Measurements from ENCODE around the gene UBE2L5. TPM values are rescaled to one million over a fixed set of nuclear protein-coding genes. Genes with fewer than 3 reads are reported as not detected.

UBE2L5 gene
- total and polyA plus RNA-seq, 2 experiments from 2014 or later, result not detected

- Histone ChIP-seq H3K27ac (ENCODE audit: low read depth) (no peak overlapping the region), H3K4me1 (ENCODE audit: insufficient read depth) (no peaks in the 10 kb centered on the region), H3K4me3 (no peak overlapping the region), H3K27me3 (ENCODE audit: insufficient read depth) (no peaks in the 10 kb centered on the region), H3K79me2 (replicated peaks; ENCODE audit: insufficient read depth) (no peaks in the 10 kb centered on the region), H2AFZ (no peak overlapping the region), H3K36me3 (ENCODE audit: insufficient read depth) (no peaks in the 10 kb centered on the region), H4K20me1 (replicated peaks; ENCODE audit: insufficient read depth) (no peaks in the 10 kb centered on the region), H3K9me2 (ENCODE audit: insufficient read depth) (no peaks in the 10 kb centered on the region; the same call in 1 of the 2 replicates), H3K4me2 (no peak overlapping the region), H3F3A (replicated peaks; ENCODE audit: low read depth) (no peaks in the 10 kb centered on the region)
- Mint-ChIP-seq H3K27ac (no peak overlapping the region), H3K4me3 (no peak overlapping the region), H3K9me3 (no peaks in the 10 kb centered on the region), H3K4me1 (no peaks in the 10 kb centered on the region), H3K27me3 (ENCODE audit: insufficient read depth, low read depth, poor library complexity) (peaks cover 9% of the 10 kb centered on the region), H3K36me3 (ENCODE audit: low read depth) (no peaks in the 10 kb centered on the region)
- no peak for TF ChIP-seq STAT1 (IDR thresholded peaks at IDR 0.05; ENCODE audit: unreplicated experiment)
- TF ChIP-seq CTCF (conservative IDR thresholded peaks at IDR 0.05; ENCODE audit: low read depth in 2 of 2), result no peak
- TF ChIP-seq ZNF462 (CRISPR knock-in tag; IDR thresholded peaks at IDR 0.05), result no peak
- TF ChIP-seq ETS1 (IDR thresholded peaks at IDR 0.05), result no peak
- no peak for TF ChIP-seq EZH2phosphoT487 (IDR thresholded peaks at IDR 0.05; ENCODE audit: unreplicated experiment)
- TF ChIP-seq ZNF114 (CRISPR knock-in tag; IDR thresholded peaks at IDR 0.05), result no peak
- no peak for TF ChIP-seq NANOG (IDR thresholded peaks at IDR 0.05; ENCODE audit: borderline replicate concordance)
- TF ChIP-seq ZNF331 (CRISPR knock-in tag; IDR thresholded peaks at IDR 0.05; ENCODE audit: low read depth), result no peak
- ATAC-seq (no peak), DNase-seq (ENCODE audit: low spot score) (no peak)
These were observed 13.7 kb downstream of the UBE2L5 start for GRCh38 chr13:30435911-30436451.
